Measurements from ENCODE around the gene PCSK9.

- TF ChIP-seq REST (IDR thresholded peaks at IDR 0.05; ENCODE audit: low read depth) (no peak), EGR1 (IDR thresholded peaks at IDR 0.05) (no peak), TEAD4 (IDR thresholded peaks at IDR 0.05) (no peak), NFIC (IDR thresholded peaks at IDR 0.05) (no peak), EP300 (IDR thresholded peaks at IDR 0.05; ENCODE audit: borderline replicate concordance) (no peak), CEBPB (IDR thresholded peaks at IDR 0.05) (no peak)
Observed at GRCh38 chr1:55067022-55067778, 27.9 kb downstream of the PCSK9 start.
